HL-60 (cell line): Measurements from ENCODE around the gene ADRA2C.

Source experiments
- DNase-seq, 2 experiments: peaks; one replicate each; pipeline ENCODE4 v3.0.0-alpha.2; 2010 to 2020; ENCODE audit warnings: low read depth in 1 of 2, low spot score in 1 of 2
- H3K27ac ChIP-seq: fragments of 250-450 bp; sonication (Bioruptor Pico); replicated peaks from 2 replicates; pipeline ENCODE4 v1.5.1; 2020; ENCODE audit warnings: mild to moderate bottlenecking, moderate library complexity
- H3K27me3 ChIP-seq: fragments of 250-450 bp; sonication (Bioruptor Pico); 2 replicates; pipeline ENCODE4 v1.5.1; 2021; ENCODE audit warnings: mild to moderate bottlenecking, moderate library complexity; ENCODE audit not compliant: insufficient read depth, poor library complexity, severe bottlenecking
- H3K4me3 ChIP-seq: replicated peaks from 2 replicates; pipeline ENCODE4 v1.5.1; 2011; ENCODE audit warnings: mild to moderate bottlenecking, control low read depth, low read length; ENCODE audit not compliant: insufficient read depth
- GABPA ChIP-seq: IDR thresholded peaks from 2 replicates; pipeline ENCODE4 v1.6.1; 2012; ENCODE audit warnings: low read depth
- SPI1 ChIP-seq: IDR thresholded peaks from 2 replicates; pipeline ENCODE4 v1.6.1; 2012; ENCODE audit warnings: low read depth, mild to moderate bottlenecking, borderline replicate concordance
- TF ChIP-seq, protein P1 (sequence below): IDR thresholded peaks from one replicate; pipeline ENCODE4 v1.5.1; 2011; ENCODE audit warnings: low read length, control low read depth, inconsistent platforms; ENCODE audit not compliant: insufficient read depth

Gene ADRA2C

DNA sequence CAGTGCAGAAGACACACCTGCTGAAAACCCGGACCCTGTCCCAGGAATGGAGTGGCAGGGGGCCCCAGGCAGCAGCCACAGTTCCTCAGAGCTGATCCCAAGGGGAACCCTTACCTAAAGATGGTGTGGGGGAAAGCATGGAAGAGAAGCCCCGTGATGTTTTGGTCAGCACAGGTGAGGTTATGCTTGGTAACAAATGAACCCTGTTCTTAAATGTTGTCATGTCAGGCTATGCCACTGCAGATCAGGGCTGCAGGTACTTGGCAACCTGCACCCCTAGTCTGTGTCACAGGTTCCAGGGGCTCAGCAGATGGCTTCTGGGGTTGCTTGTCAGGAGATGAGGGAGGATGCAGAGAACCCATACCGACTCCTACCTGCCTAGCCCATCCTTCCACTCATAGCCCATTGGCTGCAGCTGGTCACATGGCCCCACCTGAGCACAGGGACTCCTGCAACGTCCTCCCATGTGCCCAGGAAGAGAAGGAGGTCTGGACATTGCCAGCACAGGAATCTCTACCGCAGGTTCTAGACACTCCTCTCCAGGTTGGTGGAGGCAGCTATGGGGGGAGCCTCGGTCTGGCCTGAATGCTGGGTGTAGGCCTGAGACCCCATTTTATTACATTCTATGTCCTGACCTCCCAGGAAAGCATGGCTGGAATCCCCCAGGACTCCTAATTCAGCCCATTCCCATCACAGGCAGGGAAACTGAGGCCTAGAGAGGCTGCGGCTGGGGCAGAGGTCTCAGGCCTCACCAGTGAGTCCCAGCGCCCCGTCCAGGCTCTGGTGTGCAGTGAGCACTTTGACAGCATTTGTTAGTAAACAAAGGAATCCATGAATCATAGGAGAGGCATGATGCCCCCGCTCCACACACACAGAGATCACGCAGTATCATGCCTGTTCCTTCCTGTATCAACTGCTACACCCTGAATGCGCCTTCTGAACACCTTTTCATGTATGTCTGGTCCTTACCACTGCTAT, 51.1 kb downstream of the ADRA2C start:
- Histone ChIP-seq H3K27ac (no peak overlapping the region), H3K27me3 (no peaks in the 10 kb centered on the region), H3K4me3 (no peak overlapping the region)
- TF ChIP-seq, protein P1, sequence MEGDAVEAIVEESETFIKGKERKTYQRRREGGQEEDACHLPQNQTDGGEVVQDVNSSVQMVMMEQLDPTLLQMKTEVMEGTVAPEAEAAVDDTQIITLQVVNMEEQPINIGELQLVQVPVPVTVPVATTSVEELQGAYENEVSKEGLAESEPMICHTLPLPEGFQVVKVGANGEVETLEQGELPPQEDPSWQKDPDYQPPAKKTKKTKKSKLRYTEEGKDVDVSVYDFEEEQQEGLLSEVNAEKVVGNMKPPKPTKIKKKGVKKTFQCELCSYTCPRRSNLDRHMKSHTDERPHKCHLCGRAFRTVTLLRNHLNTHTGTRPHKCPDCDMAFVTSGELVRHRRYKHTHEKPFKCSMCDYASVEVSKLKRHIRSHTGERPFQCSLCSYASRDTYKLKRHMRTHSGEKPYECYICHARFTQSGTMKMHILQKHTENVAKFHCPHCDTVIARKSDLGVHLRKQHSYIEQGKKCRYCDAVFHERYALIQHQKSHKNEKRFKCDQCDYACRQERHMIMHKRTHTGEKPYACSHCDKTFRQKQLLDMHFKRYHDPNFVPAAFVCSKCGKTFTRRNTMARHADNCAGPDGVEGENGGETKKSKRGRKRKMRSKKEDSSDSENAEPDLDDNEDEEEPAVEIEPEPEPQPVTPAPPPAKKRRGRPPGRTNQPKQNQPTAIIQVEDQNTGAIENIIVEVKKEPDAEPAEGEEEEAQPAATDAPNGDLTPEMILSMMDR: no peak
- TF ChIP-seq SPI1 (no peak), GABPA (no peak)
- no peak for DNase-seq
